ENCODE data around the gene MTHFR. TPM values are rescaled to one million over a fixed set of nuclear protein-coding genes. Genes with fewer than 3 reads are reported as not detected.

Gene MTHFR
- total RNA-seq, 1 donor from 2014 or later, result 27.2 TPM

- no peak for TF ChIP-seq CTCF (IDR thresholded peaks at IDR 0.05; ENCODE audit: unreplicated experiment)
- no peak for DNase-seq (ENCODE audit: low spot score)
- H3K27me3 Mint-ChIP-seq (ENCODE audit: unreplicated experiment), result peaks cover 2% of the 10 kb centered on the region
- no peak overlapping the region for H3K4me3 Mint-ChIP-seq (ENCODE audit: unreplicated experiment)
- no peaks in the 10 kb centered on the region for H3K9me3 Mint-ChIP-seq (ENCODE audit: unreplicated experiment)
- H3K4me1 Mint-ChIP-seq (ENCODE audit: unreplicated experiment), result no peaks in the 10 kb centered on the region
- no peak overlapping the region for H3K27ac Mint-ChIP-seq (ENCODE audit: unreplicated experiment)
- H3K36me3 Mint-ChIP-seq (ENCODE audit: low read depth, unreplicated experiment), result peaks cover 26% of the 10 kb centered on the region
These were observed 42.6 kb upstream of the MTHFR start for GRCh38 chr1:11848373-11848700.

DNA sequence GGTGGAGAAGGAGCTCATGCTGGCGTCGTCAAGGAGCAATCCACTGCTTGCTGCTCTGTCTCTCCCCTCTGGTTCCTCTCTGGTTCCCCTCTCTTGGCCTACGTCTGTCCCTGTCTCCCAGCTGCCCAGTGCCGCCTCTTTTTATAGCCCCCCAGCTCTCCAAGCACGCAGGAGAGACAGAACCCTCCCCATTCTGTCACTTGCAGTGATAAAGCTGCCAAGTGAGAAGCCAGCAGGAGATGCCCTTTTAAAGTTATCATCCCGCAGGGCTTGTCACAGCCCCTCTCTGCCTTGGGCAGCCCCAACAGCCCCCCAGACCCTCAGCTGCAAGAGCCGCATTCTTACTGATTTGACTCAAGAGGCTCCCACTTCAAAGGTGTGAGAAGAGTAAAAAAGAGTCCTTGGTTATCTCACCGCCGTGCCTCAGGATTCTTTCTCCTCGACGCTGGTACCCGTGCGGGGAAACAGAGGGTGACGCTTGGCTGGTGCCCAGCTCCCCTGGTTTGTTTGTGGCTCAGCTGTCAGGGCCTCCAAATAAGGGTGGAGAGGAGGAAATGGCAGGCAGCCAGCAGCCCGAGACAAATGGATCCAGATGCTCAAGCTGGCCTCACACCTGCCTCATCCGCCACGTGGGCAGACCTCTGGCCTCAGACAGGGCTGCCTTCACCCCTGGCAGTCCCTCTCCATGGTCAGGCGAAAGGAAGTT is 42.1 kb upstream of the MTHFR start, which contains the start of gene NPPA:
Gene NPPA, minus strand, starts transcription at position 117 of the 706 bp plus-strand sequence. Its CDS starts 99 bp downstream, at position 18.
- no peaks in the 10 kb centered on the region for H3K9me3 Mint-ChIP-seq (ENCODE audit: unreplicated experiment)
- TF ChIP-seq CTCF (IDR thresholded peaks at IDR 0.05; ENCODE audit: unreplicated experiment), result no peak
- DNase-seq (ENCODE audit: low spot score), result no peak

GRCh38 chr1:11845641-11846335 is 40.0 kb upstream of the MTHFR start:
- Mint-ChIP-seq H3K9me3 (ENCODE audit: unreplicated experiment) (no peaks in the 10 kb centered on the region), H3K27me3 (ENCODE audit: unreplicated experiment) (peaks cover 2% of the 10 kb centered on the region), H3K27ac (ENCODE audit: unreplicated experiment) (no peak overlapping the region), H3K4me3 (ENCODE audit: unreplicated experiment) (no peak overlapping the region), H3K4me1 (ENCODE audit: unreplicated experiment) (peaks cover 6% of the 10 kb centered on the region), H3K36me3 (ENCODE audit: low read depth, unreplicated experiment) (peaks cover 44% of the 10 kb centered on the region)
- no peak for TF ChIP-seq CTCF (IDR thresholded peaks at IDR 0.05; ENCODE audit: unreplicated experiment)
- no peak for DNase-seq (ENCODE audit: low spot score)

More for the DNA sequence above, 42.1 kb upstream of the MTHFR start, which contains the start of gene NPPA:
- no peak within 1 kb of the TSS for H3K4me3 Mint-ChIP-seq (ENCODE audit: unreplicated experiment)
- peaks cover 26% of the 10 kb centered on the region for H3K36me3 Mint-ChIP-seq (ENCODE audit: low read depth, unreplicated experiment)
- no peaks in the 10 kb centered on the region for H3K4me1 Mint-ChIP-seq (ENCODE audit: unreplicated experiment)
- peaks cover 2% of the 10 kb centered on the region for H3K27me3 Mint-ChIP-seq (ENCODE audit: unreplicated experiment)
- H3K27ac Mint-ChIP-seq (ENCODE audit: unreplicated experiment), result no peak within 1 kb of the TSS

- no peaks in the 10 kb centered on the region for H3K9me3 Mint-ChIP-seq (ENCODE audit: unreplicated experiment)
- DNase-seq (ENCODE audit: low spot score), result no peak
- TF ChIP-seq CTCF (IDR thresholded peaks at IDR 0.05; ENCODE audit: unreplicated experiment), result no peak
- H3K27me3 Mint-ChIP-seq (ENCODE audit: unreplicated experiment), result peaks cover 2% of the 10 kb centered on the region
- peaks cover 59% of the 10 kb centered on the region for H3K36me3 Mint-ChIP-seq (ENCODE audit: low read depth, unreplicated experiment)
- H3K4me3 Mint-ChIP-seq (ENCODE audit: unreplicated experiment), result peak overlapping the region; percentile 19
- H3K4me1 Mint-ChIP-seq (ENCODE audit: unreplicated experiment), result peaks cover 8% of the 10 kb centered on the region
- H3K27ac Mint-ChIP-seq (ENCODE audit: unreplicated experiment), result no peak overlapping the region
These were observed 36.6 kb upstream of the MTHFR start for GRCh38 chr1:11842154-11843041.
